Testis (tissue), 3 donors: ENCODE results near the gene C2orf68. TPM values are rescaled to one million over a fixed set of nuclear protein-coding genes. Genes with fewer than 3 reads are reported as not detected.
"Not testable (repeated sequence)": the region's sequence is repeated elsewhere in the genome, so short reads cannot be mapped to it uniquely, and the experiment has no call there.

ENCODE experiments used
- DNase-seq: peaks from one replicate; pipeline ENCODE4 v3.0.0-alpha.2; 2019
- H3K27ac ChIP-seq, 2 donors: fragments of 200-600 bp; sonication (generic); one replicate each; pipeline ENCODE4 v1.5.1; 2019
- H3K27me3 ChIP-seq: fragments of 200-600 bp; sonication (generic); one replicate; pipeline ENCODE4 v1.5.1; 2019
- H3K36me3 ChIP-seq: fragments of 200-600 bp; sonication (generic); one replicate; pipeline ENCODE4 v1.5.1; 2017; ENCODE audit warnings: low read depth; ENCODE audit errors: missing control alignments
- H3K4me1 ChIP-seq: fragments of 200-600 bp; sonication (generic); one replicate; pipeline ENCODE4 v1.5.1; 2019
- H3K4me3 ChIP-seq, 2 donors: fragments of 200-600 bp; sonication (generic); one replicate each; pipeline ENCODE4 v1.5.1; 2017 to 2019
- H3K9me3 ChIP-seq: fragments of 200-600 bp; sonication (generic); one replicate; pipeline ENCODE4 v1.5.1; 2017
- POLR2A ChIP-seq: fragments of 450-650 bp; IDR thresholded peaks from one replicate; pipeline ENCODE4 v1.6.1; 2017; ENCODE audit warnings: antibody characterized with exemption, mild to moderate bottlenecking, moderate library complexity
- WGBS, 2 donors: methylation state at CpG; one replicate each; pipeline ENCODE4 v1.1.5; 2018; 5-methylcytosine and 5-hydroxymethylcytosine counted together
- intact Hi-C: fragments of 100-400 bp; cut with DNase I; formaldehyde crosslinking; loops from one replicate; pipeline ENCODE4 v1.15.1; 2023; ENCODE audit warnings: low total_unique reads
- polyA plus RNA-seq: library from polyadenylated mRNA; stranded (reverse); fragments of 350-450 nt; fragmentation: Illumina TruSeq; extraction: RNeasy Lipid Tissue Mini Kit (QIAGEN cat#74804); gene quantifications from one replicate; pipeline ENCODE4 v1.2.3, GENCODE V29; 2014; ENCODE audit warnings: low read depth, low replicate concordance; ENCODE audit not compliant: insufficient read depth
- total RNA-seq, 2 donors: library from RNA; depleted of rRNA; stranded (reverse); fragments of >200 nt; gene quantifications; one replicate each; pipeline ENCODE4 v1.2.3, GENCODE V29; 2016
- TF ChIP-seq, protein P1 (sequence below), 3 experiments: fragments of 450-650 bp in 2 of 3; fragments of 200-600 bp in 1 of 3; sonication (generic) in 1 of 3; IDR thresholded peaks; one replicate each; pipeline ENCODE4 v1.5.1; 2016 to 2019; ENCODE audit warnings: antibody characterized with exemption in 3 of 3, mild to moderate bottlenecking in 2 of 3, moderate library complexity in 1 of 3

The C2orf68 gene
- total and polyA plus RNA-seq, 3 donors from 2014 or later: 22.9 to 55.7 (median 37.6) TPM

DNA sequence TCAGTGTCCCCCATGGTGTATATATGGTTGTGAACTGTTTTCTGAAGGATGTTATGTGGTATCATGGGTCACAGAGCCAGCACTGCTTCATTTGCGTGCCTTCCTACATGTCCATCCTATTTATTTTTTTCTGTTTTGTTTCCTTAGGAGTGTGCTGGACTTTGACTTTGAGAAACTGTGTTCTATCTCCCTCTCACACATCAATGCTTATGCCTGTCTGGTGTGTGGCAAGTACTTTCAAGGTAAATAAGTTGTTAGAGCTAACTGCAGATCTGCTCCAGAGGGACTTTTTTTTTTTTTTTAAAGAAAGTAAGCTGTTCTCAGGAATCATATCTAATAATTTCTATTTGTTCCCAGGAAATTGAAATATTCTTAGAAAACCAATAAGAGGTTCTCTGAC is 9.5 kb upstream of the C2orf68 start:
- no peaks in the 10 kb centered on the region for H3K36me3 ChIP-seq
- TF ChIP-seq POLR2A: no peak
- TF ChIP-seq, protein P1, sequence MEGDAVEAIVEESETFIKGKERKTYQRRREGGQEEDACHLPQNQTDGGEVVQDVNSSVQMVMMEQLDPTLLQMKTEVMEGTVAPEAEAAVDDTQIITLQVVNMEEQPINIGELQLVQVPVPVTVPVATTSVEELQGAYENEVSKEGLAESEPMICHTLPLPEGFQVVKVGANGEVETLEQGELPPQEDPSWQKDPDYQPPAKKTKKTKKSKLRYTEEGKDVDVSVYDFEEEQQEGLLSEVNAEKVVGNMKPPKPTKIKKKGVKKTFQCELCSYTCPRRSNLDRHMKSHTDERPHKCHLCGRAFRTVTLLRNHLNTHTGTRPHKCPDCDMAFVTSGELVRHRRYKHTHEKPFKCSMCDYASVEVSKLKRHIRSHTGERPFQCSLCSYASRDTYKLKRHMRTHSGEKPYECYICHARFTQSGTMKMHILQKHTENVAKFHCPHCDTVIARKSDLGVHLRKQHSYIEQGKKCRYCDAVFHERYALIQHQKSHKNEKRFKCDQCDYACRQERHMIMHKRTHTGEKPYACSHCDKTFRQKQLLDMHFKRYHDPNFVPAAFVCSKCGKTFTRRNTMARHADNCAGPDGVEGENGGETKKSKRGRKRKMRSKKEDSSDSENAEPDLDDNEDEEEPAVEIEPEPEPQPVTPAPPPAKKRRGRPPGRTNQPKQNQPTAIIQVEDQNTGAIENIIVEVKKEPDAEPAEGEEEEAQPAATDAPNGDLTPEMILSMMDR (IDR thresholded peaks at IDR 0.05): no peak
- 95 to 100% methylated on average over 1 of the region's 1 CpG for WGBS, 2 donors
- peaks cover 14% of the 10 kb centered on the region for H3K4me1 ChIP-seq
- H3K27me3 ChIP-seq: no peaks in the 10 kb centered on the region
- intact Hi-C loops: no loop called here
- H3K4me3 ChIP-seq: no peak overlapping the region
- no peak for DNase-seq
- no peak overlapping the region for H3K27ac ChIP-seq
- no peaks in the 10 kb centered on the region for H3K9me3 ChIP-seq

DNA sequence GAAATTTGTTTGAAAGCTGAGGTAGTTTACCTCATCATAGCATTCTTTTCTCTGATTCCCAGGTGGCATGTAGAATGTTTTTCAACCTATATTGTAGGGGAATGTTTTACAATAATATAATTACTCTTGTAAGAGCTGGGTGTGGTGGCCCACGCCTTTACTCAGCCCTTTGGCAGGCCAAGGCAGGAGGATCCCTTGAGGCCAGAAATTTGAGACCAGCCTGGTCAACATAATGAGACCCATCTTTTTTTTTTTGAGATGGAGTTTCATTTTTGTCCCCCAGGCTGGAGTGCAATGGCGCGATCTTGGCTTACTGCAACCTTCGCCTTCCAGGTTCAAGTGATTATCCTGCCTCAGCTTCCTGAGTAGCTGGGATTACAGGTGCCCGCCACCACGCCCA is 7.8 kb upstream of the C2orf68 start:
- Histone ChIP-seq H3K27ac (no peak overlapping the region), H3K4me3 (no peak overlapping the region), H3K9me3 (no peaks in the 10 kb centered on the region), H3K27me3 (no peaks in the 10 kb centered on the region), H3K4me1 (peaks cover 14% of the 10 kb centered on the region), H3K36me3 (no peaks in the 10 kb centered on the region)
- WGBS, 2 donors: 93 to 96% methylated on average over 6 of the region's 6 CpGs
- DNase-seq: no peak
- TF ChIP-seq POLR2A: no peak
- TF ChIP-seq, protein P1 (IDR thresholded peaks at IDR 0.05): no peak
- intact Hi-C loops: no loop called here

DNA sequence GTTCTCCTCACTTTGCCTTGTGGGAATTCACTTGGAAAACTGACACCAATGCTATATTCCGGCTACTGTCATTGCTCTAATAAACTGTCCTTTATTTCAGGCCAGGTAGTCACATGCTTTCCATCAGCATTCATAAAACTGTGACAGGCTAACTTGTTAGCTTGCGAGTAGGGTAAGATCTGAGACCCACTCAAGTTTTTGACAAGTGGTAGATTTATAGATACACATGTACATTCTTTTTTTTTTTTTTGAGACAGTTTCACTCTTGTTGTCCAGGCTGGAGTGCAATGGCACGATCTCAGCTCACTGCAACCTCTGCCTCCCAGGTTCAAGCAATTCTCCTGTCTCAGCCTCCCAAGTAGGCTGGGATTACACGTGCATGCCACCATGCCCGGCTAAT is 5.9 kb upstream of the C2orf68 start:
- DNase-seq, H3K9me3 ChIP-seq, H3K4me3 ChIP-seq, intact Hi-C loops, H3K27ac ChIP-seq, H3K36me3 ChIP-seq, H3K27me3 ChIP-seq: not testable (repeated sequence)
- 74 to 82% methylated on average over 5 of the region's 5 CpGs for WGBS, 2 donors
- H3K4me1 ChIP-seq: peaks cover 14% of the 10 kb centered on the region

DNA sequence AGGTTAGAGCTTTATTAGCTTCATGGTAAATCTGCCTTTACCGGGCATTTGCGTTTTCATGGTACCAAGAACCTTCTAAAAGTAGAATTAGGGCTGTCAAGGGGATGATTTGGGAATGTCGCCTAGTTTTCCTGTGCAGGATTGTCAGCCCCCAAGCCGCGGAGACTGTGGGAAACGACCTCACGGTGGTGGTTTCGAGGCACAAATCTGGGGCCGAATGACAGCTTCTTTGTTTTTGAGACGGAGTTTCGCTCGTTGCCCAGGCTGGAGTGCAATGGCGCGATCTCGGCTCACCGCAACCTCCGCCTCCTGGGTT is 3.5 kb upstream of the C2orf68 start:
- TF ChIP-seq, protein P1 (IDR thresholded peaks at IDR 0.05): no peak
- no peak for TF ChIP-seq POLR2A
- 56 to 72% methylated on average over 9 to 17 of the region's 17 CpGs for WGBS, 2 donors
- DNase-seq: no peak
- Histone ChIP-seq H3K4me3 (peak overlapping the region; percentile 70 to 82), H3K27me3 (no peaks in the 10 kb centered on the region), H3K4me1 (peaks cover 19% of the 10 kb centered on the region), H3K9me3 (no peaks in the 10 kb centered on the region), H3K36me3 (no peaks in the 10 kb centered on the region), H3K27ac (peak overlapping the region in 1 of 2 donors; percentile 70)
- intact Hi-C loops: no loop called here

DNA sequence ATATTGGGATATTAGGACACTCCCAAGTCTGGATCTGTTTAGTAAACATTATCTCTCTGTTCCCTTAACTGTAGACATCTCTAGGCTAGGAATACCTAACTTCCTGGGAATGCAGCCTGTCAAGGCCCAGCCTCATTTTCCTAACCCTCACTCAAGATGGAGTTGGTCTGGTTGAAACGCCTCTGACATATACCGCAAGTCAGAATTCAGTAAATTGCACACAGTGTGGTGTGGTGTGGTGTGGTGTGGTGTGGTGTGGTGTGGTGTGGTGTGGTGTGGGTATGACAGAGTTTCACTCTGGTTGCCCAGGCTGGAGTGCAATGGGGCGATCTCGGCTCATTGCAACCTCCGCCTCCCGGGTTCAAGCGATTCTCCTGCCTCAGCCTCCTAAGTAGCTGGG is 2.9 kb upstream of the C2orf68 start:
- 72 to 90% methylated on average over 6 to 7 of the region's 7 CpGs for WGBS, 2 donors

DNA sequence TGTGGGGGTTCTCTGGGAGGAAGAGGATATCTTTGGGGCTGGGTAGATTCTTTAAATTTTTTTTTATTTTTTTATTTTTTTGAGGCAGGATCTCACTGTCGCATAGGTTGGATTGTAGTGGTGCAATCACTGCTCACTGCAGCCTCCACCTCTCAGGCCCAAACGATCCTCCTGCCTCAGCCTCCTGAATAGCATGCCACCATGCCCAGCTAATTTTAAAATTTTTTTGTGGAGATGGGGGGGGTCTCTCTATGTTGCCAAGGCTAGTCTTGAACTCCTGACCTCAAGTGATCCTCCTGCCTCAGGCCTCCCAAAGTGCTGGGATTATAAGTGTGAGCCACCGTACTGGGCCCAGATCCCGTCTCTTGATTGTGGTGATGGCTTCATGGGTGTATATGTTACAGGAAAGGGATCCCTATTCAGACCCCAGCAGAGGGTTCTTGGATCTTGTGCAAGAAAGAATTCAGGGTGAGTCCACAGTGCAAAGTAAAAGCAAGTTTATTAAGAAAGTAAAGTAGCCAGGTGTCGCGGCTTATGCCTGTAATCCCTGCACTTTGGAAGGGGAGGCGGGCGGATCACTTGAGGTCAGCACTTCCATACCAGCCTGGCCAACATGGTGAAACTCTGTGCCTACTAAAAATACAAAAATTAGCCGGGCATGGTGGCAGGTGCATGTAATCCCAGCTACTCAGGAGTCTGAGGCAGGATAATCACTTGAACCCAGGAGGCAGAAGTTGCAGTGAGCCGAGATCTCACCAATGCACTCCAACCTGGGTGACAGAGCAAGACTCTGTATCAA is 2.0 kb upstream of the C2orf68 start:
- intact Hi-C loops: no loop called here
- H3K27ac ChIP-seq: no peak overlapping the region
- no peak overlapping the region for H3K4me3 ChIP-seq
- DNase-seq: no peak
- H3K27me3 ChIP-seq: no peaks in the 10 kb centered on the region
- H3K36me3 ChIP-seq: no peaks in the 10 kb centered on the region
- WGBS, 2 donors: 72 to 86% methylated on average over 10 of the region's 10 CpGs
- H3K9me3 ChIP-seq: no peaks in the 10 kb centered on the region
- peaks cover 19% of the 10 kb centered on the region for H3K4me1 ChIP-seq
- TF ChIP-seq, protein P1 (IDR thresholded peaks at IDR 0.05): no peak
- TF ChIP-seq POLR2A: no peak

More for the DNA sequence above, 2.9 kb upstream of the C2orf68 start:
- H3K9me3 ChIP-seq, intact Hi-C loops, H3K27me3 ChIP-seq, DNase-seq, H3K4me3 ChIP-seq, H3K36me3 ChIP-seq, H3K27ac ChIP-seq: not testable (repeated sequence)
- H3K4me1 ChIP-seq: peaks cover 19% of the 10 kb centered on the region
